ENCODE data around the gene MTG2.

The MTG2 gene

DNA sequence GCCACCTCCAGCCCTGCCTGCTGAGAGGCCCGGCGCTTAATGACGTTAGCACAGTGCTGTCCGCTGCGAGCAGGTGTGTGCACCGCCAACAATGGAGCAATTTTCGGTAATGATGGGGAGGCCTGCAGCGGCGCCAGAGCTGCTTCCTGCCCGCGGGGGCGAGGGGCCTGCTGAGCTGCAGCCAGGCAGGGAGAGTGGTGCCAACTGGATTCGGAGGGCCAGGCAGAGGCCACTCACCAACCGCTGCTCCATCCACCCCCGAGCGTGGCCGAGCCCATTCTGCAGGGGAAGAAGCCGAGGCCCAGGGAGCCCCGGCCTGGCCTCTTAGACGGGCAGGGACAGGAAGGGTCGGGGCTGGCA lies 27.6 kb downstream of the MTG2 start:
- Histone ChIP-seq H3K4me3 (ENCODE audit: low read length) (no peak overlapping the region), H3K79me2 (ENCODE audit: low read length) (no peaks in the 10 kb centered on the region), H3K9me3 (replicated peaks; ENCODE audit: insufficient read depth, low read length) (no peaks in the 10 kb centered on the region), H2AFZ (ENCODE audit: low read length) (no peak overlapping the region), H3F3A (ENCODE audit: insufficient read depth, low read length) (no peaks in the 10 kb centered on the region), H4K20me1 (ENCODE audit: insufficient read depth, low read length) (no peaks in the 10 kb centered on the region), H3K36me3 (replicated peaks; ENCODE audit: insufficient read depth, low read length) (no peaks in the 10 kb centered on the region), H3K4me1 (ENCODE audit: low read length) (no peaks in the 10 kb centered on the region), H3K4me2 (ENCODE audit: low read depth, low read length) (no peak overlapping the region), H3K27me3 (replicated peaks; ENCODE audit: insufficient read depth, low read length) (peaks cover 57% of the 10 kb centered on the region), H3K27ac (ENCODE audit: low read length) (no peak overlapping the region), H3K9me2 (replicated peaks; ENCODE audit: insufficient read depth, low read length) (no peaks in the 10 kb centered on the region), H3K9ac (ENCODE audit: low read length) (no peak overlapping the region)
- no peak for DNase-seq
- TF ChIP-seq CTCF (IDR thresholded peaks at IDR 0.05; ENCODE audit: low read length) (no peak), EZH2phosphoT487 (IDR thresholded peaks at IDR 0.05; ENCODE audit: low read length) (no peak), EZH2 (optimal IDR thresholded peaks at IDR 0.05; ENCODE audit: low read depth, low read length) (no peak)

GRCh38 chr20:62211216-62211615 lies 28.4 kb downstream of the MTG2 start:
- TF ChIP-seq EZH2phosphoT487 (IDR thresholded peaks at IDR 0.05; ENCODE audit: low read length) (no peak), CTCF (IDR thresholded peaks at IDR 0.05; ENCODE audit: low read length) (no peak), EZH2 (optimal IDR thresholded peaks at IDR 0.05; ENCODE audit: low read depth, low read length) (no peak)

GRCh38 chr20:62211769-62212288 lies 29.0 kb downstream of the MTG2 start:
- H3K4me2 ChIP-seq (ENCODE audit: low read depth, low read length): no peak overlapping the region
- H3K4me3 ChIP-seq (ENCODE audit: low read length): no peak overlapping the region
- H3K27me3 ChIP-seq (replicated peaks; ENCODE audit: insufficient read depth, low read length): peaks cover 71% of the 10 kb centered on the region
- no peaks in the 10 kb centered on the region for H3K9me2 ChIP-seq (replicated peaks; ENCODE audit: insufficient read depth, low read length)
- no peak for TF ChIP-seq CTCF (IDR thresholded peaks at IDR 0.05; ENCODE audit: low read length)
- no peak overlapping the region for H3K27ac ChIP-seq (ENCODE audit: low read length)
- no peak for DNase-seq
- no peaks in the 10 kb centered on the region for H3F3A ChIP-seq (ENCODE audit: insufficient read depth, low read length)
- no peaks in the 10 kb centered on the region for H3K4me1 ChIP-seq (ENCODE audit: low read length)
- H4K20me1 ChIP-seq (ENCODE audit: insufficient read depth, low read length): no peaks in the 10 kb centered on the region
- no peak overlapping the region for H3K9ac ChIP-seq (ENCODE audit: low read length)
- H3K79me2 ChIP-seq (ENCODE audit: low read length): no peaks in the 10 kb centered on the region
- no peaks in the 10 kb centered on the region for H3K9me3 ChIP-seq (replicated peaks; ENCODE audit: insufficient read depth, low read length)
- H3K36me3 ChIP-seq (replicated peaks; ENCODE audit: insufficient read depth, low read length): no peaks in the 10 kb centered on the region
- H2AFZ ChIP-seq (ENCODE audit: low read length): no peak overlapping the region

More at GRCh38 chr20:62211216-62211615, 28.4 kb downstream of the MTG2 start:
- no peaks in the 10 kb centered on the region for H3K36me3 ChIP-seq (replicated peaks; ENCODE audit: insufficient read depth, low read length)
- H2AFZ ChIP-seq (ENCODE audit: low read length): no peak overlapping the region
- H3K79me2 ChIP-seq (ENCODE audit: low read length): no peaks in the 10 kb centered on the region
- no peaks in the 10 kb centered on the region for H4K20me1 ChIP-seq (ENCODE audit: insufficient read depth, low read length)
- no peaks in the 10 kb centered on the region for H3K9me2 ChIP-seq (replicated peaks; ENCODE audit: insufficient read depth, low read length)
- no peak overlapping the region for H3K4me3 ChIP-seq (ENCODE audit: low read length)
- DNase-seq: no peak
- no peaks in the 10 kb centered on the region for H3K9me3 ChIP-seq (replicated peaks; ENCODE audit: insufficient read depth, low read length)
- peaks cover 65% of the 10 kb centered on the region for H3K27me3 ChIP-seq (replicated peaks; ENCODE audit: insufficient read depth, low read length)
- H3K4me1 ChIP-seq (ENCODE audit: low read length): no peaks in the 10 kb centered on the region
- no peak overlapping the region for H3K4me2 ChIP-seq (ENCODE audit: low read depth, low read length)
- no peak overlapping the region for H3K27ac ChIP-seq (ENCODE audit: low read length)
- H3K9ac ChIP-seq (ENCODE audit: low read length): no peak overlapping the region
- no peaks in the 10 kb centered on the region for H3F3A ChIP-seq (ENCODE audit: insufficient read depth, low read length)

All from MM.1S (cell line).